ENCODE measurements around the gene ATG4C.
"Not testable (repeated sequence)": the region's sequence is repeated elsewhere in the genome, so short reads cannot be mapped to it uniquely, and the experiment has no call there.

Gene ATG4C

DNA sequence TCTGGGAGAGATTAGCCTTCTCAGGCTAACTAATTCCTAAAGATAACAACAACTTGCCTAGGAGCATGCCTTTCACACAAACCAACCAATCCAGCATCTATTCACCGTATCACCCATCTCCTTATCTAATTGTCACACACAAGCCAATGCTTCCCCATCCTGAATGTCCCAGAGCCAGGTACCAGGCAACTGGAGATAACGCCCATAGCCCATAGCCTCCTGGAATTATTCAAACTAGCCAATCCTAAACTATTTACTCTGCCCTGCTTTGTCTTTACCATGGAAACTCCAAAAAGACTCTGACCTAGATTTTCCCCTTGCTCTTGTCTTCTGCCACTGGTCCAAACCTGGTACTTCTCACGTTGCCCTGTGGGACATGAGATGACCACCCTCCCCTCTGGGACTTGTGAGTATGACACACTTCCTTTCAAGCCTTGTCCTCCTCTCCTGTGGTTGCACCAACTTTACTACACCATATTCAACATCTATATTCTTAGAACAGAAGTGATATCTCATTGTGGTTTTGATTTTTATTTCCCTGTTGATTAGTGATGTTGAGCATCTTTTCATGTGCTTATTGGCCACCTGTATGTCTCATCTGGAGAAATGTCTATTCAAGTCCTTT, 8.8 kb upstream of the ATG4C start:
- no peak for DNase-seq (ENCODE audit: low read depth)

DNA sequence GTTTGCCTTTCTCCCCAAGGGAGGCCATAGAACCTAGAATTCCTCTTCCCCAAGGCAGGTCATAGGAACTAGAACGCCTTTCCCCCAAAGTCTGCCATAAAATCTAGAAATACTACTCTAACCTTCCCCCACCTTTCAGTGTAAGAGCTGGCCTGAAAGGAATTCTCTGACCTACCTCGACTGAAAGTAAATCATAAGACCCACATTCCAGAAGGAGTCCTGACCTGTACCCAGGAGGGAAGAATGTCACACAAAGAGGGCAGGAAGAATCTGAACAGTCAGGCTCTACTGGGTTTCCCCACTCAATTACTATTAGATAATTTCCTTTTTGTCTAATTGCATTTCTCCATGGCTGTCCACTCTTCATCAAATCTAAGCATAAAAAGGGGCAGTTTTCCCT, 5.7 kb upstream of the ATG4C start:
- no peak for DNase-seq (ENCODE audit: low read depth)

DNA sequence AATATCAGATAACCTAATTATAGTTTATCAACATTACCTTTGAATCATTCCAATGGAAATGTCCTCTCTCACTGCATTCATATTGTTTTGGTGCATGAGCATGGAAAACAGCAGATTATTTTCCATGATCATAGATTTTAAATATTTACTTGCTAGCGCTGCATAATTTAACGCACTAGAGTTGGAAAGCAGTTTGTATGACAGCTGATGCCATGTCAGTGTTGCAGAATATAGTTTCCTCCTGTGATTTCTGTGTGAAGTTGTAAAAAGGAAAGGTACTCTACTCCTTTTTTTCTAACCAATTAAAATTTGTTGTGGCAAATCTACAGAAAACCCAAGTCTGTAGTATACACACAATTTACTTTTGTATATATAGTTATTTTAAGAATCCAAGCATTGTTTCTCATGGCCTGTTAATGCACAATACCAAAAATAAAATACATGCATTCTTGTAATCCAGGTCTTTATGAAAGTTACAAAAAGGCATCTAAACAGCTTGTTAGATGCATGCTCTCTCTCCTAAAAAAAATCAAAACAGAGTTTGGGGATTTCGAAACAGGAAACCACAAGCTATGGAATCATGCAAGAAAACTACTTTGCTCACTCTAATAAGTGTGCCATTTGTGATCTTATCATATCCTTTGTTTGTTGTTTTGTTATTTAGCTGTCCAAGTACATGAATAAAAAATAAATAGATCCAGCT, 1.9 kb upstream of the ATG4C start:
- DNase-seq (ENCODE audit: low read depth): no peak

DNA sequence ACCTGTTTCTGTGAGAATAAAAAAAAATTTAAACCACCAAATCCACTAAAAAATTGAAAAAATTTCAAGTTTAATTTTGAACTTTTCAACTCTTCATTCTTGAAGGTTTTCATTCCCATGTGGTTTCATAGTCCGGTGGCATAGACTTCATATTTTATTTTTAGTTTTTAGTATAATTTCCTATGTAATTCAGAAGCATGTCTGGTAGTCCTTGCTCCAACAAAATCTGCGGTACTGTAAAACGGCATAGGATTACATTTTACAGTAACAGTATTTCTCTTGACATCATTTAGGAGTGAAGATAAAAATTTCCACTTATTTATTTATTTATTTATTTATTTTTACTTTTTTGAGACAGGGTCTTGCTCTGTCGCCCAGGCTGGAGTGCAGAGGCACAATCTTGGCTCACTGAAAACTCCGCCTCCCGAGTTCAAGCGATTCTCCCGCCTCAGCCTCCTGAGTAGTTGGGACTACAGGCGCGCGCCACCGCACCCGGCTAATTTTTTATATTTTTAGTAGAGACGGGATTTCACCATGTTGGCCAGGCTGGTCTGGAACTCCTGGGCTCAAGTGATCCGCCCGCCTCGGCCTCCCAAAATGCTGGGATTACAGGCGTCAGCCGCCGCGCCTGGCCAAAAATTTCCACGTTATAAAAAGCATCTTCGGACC, 1.3 kb upstream of the ATG4C start:
- not testable (repeated sequence) for DNase-seq (ENCODE audit: low read depth)

DNA sequence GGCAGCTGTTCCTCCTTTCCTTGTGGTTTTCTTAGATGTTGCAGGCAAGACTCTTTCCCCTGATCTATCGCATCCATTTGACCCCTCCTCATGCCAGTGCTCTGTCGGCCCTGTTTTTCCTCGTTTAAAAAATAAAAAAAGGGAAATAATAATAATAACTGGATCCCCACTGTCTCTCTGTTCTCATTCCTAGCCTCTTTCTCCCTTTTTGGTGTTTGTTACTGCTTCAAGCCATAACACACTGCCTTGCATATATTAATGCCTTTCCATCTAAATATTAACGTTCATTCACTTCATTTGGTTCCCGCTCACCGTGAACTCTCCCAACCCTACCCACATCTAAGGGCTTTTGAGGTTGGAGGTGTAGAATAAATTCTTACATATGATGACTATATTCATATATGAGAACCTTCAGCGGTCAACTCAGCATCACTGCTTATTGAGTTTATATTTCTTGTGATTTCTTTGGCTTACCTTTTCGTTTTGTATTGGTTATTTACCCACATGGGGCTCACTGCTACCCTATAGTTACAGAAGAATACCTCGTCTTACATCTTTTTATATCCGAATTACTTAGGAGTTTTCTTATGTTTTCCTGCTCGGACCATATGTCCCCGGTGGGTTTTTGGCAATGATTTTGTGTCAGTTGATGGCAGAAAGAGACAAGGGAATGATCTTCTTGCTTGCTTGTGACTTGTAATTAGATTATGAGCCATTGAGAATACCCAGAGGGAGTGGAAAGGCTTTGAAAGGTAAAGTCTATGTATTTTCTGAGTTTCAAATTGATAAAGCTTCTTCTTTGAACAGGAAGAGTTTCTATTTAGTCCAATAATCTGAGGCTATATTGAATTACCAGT, 805 bp downstream of the ATG4C start:
- DNase-seq (ENCODE audit: low read depth): no peak

DNA sequence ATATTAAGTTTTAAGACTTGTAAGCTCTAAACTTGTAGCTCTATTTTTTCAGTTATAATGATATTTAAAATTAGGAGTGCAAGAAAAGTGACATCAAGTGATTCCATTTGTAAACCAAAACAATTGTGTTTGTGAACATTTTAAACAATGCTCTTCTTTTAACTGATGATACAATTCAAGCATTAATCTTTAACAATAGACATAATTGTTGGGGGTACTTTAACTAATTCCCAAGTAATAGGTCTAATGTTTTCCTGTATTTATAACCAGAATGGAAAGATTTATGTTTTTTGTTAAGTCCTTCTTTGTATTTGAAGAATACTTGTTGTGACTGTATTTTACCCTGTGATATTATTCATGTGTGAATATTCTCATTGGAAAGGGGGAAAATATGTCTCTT, 6.8 kb downstream of the ATG4C start:
- no peak for DNase-seq (ENCODE audit: low read depth)

DNA sequence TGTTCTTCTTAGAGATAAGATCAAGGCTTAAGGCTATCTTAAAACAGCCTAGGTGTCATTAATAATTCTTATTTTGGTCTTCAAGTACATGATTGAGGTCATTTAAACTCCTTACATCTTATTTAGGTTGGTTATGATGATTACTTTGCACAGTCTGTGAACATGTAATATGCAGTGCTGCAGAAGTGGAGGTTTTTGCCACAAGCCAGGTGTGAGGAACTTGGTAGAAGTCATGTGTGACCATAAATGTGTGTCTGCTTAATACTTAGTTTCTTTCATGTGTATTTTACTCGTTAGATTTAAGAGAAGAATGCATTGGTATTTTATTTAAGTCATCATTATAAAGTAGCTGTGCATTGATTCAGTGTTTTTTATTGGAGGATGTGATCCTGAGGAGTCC, 10.1 kb downstream of the ATG4C start:
- DNase-seq (ENCODE audit: low read depth): no peak

DNA sequence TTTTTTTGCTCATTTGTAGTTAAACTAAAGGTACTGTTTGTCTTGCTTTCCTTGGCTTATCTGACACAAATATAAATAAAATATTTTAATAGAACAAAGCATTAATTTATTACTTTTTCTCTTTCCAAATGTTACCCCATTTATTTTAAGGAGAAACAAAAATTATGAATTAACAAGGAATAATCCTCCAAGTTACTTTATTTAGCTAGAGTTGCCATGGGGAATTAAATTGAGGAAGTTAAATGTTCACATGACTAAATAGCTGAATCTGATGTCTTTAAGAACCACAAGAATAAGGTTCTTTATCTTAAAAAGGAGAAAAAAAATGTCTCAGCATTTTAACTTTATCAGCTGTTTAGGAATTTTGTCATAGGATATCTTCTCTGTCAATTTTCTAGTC, 12.3 kb downstream of the ATG4C start:
- no peak for DNase-seq (ENCODE audit: low read depth)

DNA sequence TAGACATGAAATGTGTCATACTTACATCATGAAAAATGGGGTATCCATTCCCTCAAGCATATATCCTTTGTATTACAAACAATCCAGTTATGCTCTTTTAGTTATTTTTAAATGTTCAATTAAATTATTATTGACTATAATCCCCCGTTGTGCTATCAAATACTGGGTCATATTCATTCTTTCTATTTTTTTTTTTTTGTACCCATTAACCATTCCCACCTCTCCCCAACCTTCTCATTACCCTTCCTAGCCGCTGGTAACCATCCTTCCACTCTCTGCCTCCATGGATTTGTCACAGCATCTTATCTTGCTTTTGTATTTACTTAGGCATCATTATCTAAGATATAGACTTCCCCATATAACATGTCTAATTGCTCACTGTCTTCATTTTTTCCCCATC, 15.8 kb downstream of the ATG4C start:
- DNase-seq (ENCODE audit: low read depth): no peak

DNA sequence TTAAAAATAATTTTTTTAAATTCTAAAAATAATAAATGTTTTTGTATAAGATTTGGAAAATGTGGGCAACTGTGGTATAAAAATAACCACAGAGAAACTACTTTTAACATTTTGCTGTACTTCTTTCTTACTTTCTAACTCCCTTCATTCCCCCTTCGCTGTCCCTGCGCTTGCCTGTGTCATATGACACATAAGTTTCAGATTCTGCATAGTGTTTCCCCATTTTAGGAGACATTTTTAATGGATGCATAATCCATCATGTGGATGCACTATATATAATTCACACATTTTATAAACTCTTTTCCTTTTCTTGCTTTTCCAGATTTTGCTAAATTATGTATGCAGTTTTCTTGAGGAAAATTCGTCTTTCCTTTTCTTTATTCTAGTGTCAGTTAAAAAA, 16.3 kb downstream of the ATG4C start:
- DNase-seq (ENCODE audit: low read depth): no peak

DNA sequence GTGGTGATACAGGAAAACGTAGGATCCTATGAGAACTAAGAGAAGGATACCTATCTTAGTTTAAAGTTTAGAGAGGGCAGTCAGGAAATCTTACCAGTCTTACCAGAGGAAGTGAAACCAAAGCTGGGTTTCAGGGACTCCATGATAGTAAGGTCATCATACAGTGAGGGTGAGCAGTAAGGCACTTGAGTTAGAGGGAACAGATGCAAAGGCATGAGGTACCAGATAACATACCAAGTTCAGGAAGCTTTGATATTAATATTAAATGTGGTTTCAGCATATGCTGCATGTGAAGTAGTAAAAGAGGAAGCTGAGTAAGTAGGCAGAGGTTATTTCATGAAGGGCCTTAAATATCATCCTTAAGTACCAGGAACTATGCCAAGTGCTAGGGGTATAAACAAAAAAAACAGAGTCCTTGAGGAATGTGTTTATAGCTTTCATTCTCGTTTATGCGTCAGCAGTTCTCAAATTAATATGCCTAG, 16.9 kb downstream of the ATG4C start:
- no peak for DNase-seq (ENCODE audit: low read depth)

DNA sequence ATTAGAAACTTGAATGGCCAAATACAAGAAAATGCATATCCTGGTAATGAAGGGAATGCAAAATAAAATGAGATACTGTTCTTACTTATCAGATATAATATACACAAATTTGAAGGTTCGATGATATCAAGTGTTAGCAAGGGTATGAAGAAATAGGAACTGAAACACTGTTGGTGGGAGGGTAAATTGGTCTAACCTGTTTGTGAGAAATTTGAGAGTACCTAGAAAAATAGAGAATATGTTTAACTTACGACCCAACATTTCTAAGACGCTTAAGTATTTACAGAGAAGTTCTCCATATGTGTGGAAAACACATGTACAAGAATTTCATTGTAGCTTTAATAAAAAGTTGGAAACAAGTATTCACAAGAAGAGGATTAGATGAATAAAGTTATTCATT, 25.9 kb downstream of the ATG4C start:
- no peak for DNase-seq (ENCODE audit: low read depth)

DNA sequence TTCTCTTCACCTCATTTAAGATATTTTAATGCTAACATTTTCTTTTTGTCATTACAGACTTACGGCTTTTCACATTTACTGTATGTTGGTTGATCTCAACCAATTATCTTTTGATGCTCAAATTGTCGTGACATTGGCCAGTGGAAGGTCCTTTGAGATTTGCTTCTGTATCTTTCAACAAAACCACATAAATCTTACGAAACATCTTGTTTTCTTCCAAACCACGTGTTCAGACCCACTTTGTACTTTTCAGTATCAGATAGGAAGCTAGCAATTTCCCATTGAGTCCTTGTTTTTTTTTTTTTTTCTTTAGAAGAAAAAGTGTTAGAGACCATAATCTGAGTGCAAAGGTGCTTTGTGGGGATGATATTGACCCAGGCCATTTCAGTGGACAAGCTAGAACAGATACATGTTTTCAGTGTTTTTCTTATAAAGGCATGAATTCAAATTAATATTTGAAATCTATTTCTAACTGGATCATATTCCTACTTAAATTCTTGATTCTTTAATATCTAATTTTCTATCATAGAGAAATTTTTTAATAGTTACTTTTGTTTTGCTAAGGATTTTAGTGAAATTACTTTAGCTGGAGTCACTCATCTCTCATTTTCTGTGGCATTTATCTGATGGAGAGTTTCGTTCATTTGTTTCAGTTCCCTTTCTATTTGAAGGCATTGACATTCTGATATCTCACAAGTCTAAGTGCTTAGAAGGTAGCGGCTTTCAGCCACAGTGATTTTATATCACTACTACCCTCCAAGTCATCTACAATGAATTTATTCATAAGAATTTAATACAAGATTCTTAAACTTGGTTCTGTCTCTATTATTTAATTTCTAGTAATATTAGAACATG, 26.7 kb downstream of the ATG4C start:
- DNase-seq (ENCODE audit: low read depth): no peak

DNA sequence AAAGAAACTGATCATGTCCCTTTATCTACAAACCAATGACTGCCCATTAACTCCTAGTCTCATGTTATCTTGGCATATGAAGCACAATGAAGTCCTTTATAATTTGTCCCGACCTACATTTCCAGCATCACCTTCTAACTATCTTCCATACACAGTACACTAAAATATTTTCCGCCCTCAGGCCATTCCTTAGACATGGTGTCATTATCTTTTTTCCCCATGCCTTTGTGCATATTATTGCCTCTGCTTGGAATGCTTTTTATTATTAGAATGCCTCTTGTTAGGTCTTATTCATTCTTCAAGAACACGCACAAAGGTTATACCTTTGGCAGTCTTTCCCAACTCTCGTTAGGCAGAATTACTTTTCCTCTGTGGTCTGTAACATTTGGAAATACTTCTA, 39.6 kb downstream of the ATG4C start:
- DNase-seq (ENCODE audit: low read depth): no peak

DNA sequence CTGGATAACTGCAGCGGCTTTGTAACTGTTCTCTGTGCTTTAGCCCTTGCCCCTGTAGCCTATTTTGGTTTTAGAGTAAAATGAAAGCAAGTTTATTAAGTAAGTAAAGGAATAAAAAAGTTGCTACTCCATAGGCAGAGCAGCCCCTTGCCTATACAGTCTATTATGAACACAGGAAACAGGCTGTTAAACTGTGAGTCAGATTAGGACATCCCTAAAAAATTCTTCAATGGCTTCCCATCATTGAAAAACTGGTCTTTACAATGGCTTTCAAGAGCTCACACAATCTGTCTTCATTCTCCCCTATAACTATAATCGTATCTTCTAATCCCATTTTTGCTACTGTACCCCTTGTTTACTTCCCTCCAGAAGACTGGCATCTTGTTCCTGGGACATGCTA, 43.0 kb downstream of the ATG4C start:
- no peak for DNase-seq (ENCODE audit: low read depth)

DNA sequence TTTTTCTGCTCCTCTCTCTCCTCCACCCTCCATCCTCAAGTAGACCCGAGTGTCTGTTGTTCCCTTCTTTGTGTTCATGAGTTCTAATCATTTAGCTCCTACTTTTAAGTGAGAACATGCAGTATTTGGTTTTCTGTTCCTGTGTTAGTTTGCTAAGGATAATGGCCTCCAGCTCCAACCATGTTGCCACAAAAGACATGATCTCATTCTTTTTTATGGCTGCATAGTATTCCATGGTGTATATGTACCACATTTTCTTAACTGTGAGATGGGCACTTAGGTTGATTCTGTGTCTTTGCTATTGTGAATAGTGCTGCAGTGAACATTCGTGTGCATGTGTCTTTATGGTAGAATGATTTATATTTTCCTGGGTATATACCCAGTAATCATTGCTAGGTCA, 43.9 kb downstream of the ATG4C start:
- DNase-seq (ENCODE audit: low read depth): not testable (repeated sequence)

DNA sequence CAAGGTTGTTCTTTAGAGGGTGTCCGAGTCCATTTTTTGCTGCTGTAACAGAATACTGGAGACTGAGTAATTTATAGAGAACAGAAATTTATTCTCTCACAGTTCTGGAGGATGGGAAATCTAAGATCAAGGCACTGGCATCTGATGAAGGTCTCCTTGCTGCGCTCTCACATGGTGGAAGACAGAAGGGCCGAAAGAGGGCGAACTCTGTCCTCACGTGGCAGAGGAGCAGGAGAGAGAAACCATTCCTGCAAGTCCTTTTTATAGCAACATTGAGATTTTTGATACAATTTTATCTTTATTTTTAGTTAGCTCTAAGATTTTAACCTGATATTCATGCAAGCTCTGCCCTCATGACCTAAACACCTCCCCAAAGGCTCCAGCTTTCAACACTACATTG, 48.3 kb downstream of the ATG4C start:
- DNase-seq (ENCODE audit: low read depth): no peak

DNA sequence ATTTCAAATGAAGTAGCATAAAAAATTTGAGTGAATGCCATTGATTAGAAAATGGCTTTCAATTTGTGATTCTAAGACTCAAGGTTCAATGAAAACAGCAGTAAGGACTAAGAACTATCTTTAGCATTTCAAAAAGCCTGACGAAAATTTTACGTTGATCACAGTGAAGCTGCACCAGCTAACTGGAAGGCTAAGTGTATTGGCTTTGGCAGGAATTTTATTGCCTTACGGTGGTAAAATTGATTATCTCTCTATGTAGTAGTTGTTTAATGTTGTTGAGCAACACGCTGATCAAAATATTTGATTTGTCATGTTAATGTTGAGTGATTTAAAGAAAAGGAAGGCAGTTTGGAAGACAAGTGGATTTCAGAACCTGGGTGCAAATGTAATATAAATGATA, 49.6 kb downstream of the ATG4C start:
- no peak for DNase-seq (ENCODE audit: low read depth)

DNA sequence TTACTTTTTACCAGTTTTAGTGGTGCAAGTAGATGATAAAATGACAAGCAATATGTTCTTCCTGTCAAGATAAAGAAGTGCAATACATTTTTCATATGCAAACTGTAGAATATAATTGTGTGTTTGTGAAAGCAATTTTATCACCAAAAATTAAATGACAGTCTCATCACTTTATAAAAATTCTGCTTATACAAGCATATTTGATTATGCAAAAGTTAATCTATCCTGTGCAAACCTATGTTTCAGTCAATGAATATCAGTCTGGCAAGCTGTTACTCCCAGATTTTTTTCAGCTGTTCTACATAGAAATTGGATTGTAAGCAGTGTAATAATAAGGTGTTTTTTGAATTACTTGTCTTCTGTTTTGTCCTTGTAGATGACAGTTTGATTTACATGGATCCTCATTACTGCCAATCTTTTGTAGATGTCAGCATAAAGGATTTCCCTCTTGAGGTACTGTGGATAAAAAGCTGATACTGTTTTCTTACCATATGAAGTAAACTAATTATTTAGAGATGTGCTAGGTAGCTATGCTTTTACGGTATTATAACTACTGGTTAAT, 50.5 kb downstream of the ATG4C start:
- DNase-seq (ENCODE audit: low read depth): no peak

DNA sequence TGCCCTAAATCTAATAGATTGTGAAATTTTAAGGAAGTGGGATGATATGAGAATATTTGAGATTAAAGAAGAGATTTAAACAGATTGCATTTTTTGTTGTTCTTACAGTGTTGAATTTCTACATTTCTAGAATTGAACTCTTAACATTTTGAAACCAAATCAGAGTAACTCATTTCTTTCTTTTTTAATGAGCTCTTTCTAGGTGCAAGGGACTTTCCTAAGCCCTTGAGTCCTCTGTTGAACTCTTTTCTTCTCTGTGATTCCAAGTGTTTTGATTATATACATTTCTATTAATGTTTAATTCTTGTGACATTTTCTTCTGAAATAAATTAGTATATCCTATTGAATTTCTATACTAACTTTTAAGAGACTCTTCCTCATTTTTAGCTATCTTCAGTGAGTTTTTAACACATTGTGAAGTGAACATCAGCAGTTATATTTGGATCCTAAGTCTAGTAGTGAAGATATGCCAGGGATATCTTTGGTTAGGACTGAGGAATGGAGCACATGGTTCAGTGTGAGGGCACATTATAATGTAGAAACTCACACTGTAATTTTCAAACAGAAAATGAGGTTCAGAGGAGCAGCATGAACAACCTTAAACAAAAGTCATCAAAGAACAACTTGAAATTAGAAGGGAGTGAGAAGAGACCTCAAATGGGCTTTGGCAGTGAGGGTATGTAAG, 53.1 kb downstream of the ATG4C start:
- DNase-seq (ENCODE audit: low read depth): no peak

DNA sequence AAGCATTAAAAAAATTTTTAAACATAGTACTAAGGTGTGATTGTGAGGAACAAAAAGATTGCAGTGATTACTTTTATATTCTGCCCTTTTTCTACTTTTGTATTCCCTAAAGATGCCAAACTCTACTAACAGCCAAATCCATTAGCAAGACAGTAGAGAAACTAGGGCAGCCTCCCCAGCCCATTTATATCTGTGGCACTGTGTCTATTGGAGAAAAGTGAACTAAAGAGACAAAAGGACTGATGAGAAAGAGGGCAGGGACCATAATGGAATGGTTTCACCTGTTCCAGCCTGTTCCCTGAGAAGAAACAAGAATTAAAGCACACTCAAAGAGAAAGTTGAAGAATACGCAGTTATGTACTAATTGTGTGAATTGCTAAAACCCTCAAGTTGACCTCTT, 56.6 kb downstream of the ATG4C start:
- DNase-seq (ENCODE audit: low read depth): no peak

Data from T-helper 22 cell (primary cell).